AG08395 (cell line): ENCODE measurements around the gene C4orf36.

Source experiments
- DNase-seq: peaks from one replicate; pipeline ENCODE4 v3.0.0; 2012; ENCODE audit warnings: mixed read lengths, low spot score

C4orf36 gene

GRCh38 chr4:86891762-86892635 lies at the start of gene C4orf36:
Gene C4orf36, minus strand, starts transcription at chr4:86892422. Its CDS starts 902 bp downstream, at chr4:86891520.
- DNase-seq = peak; percentile 49

- DNase-seq = no peak
These were observed 48.8 kb upstream of the C4orf36 start for GRCh38 chr4:86940920-86941460.

- DNase-seq = no peak
These were observed 47.7 kb upstream of the C4orf36 start for GRCh38 chr4:86939729-86940575.

GRCh38 chr4:86938771-86939520 lies 46.7 kb upstream of the C4orf36 start:
- DNase-seq = no peak

GRCh38 chr4:86935853-86936733 lies 43.9 kb upstream of the C4orf36 start:
- DNase-seq = peak; percentile 65

GRCh38 chr4:86935566-86935852 lies 43.3 kb upstream of the C4orf36 start:
- no peak for DNase-seq

GRCh38 chr4:86934771-86935565 lies 42.7 kb upstream of the C4orf36 start, which contains the start of gene AFF1:
Gene AFF1, plus strand, starts transcription at chr4:86935011. Its CDS starts 13,523 bp downstream, at chr4:86948534.
- DNase-seq = peak; percentile 96

- DNase-seq = no peak
These were observed 42.0 kb upstream of the C4orf36 start for GRCh38 chr4:86934147-86934770.

- no peak for DNase-seq
These were observed 36.4 kb upstream of the C4orf36 start for GRCh38 chr4:86928400-86929255.

- peak; percentile 88 for DNase-seq
These were observed 35.7 kb upstream of the C4orf36 start for GRCh38 chr4:86927843-86928395.

GRCh38 chr4:86926435-86927086 lies 34.3 kb upstream of the C4orf36 start:
- DNase-seq = no peak

- no peak for DNase-seq
These were observed 32.6 kb upstream of the C4orf36 start for GRCh38 chr4:86924811-86925210.

GRCh38 chr4:86921608-86922252 lies 29.5 kb upstream of the C4orf36 start:
- no peak for DNase-seq

GRCh38 chr4:86919561-86920223 lies 27.5 kb upstream of the C4orf36 start:
- no peak for DNase-seq

GRCh38 chr4:86918539-86919072 lies 26.4 kb upstream of the C4orf36 start:
- no peak for DNase-seq
